Ovary (tissue), 9 donors: Measurements from ENCODE around the gene SLC38A3. TPM values are rescaled to one million over a fixed set of nuclear protein-coding genes. Genes with fewer than 3 reads are reported as not detected.
"Not testable (repeated sequence)": the region's sequence is repeated elsewhere in the genome, so short reads cannot be mapped to it uniquely, and the experiment has no call there.

Source experiments
- DNase-seq, 5 donors: peaks; one replicate each; pipeline ENCODE4 v3.0.0-alpha.2; 2019 to 2020
- H3K27ac ChIP-seq, 2 donors: fragments of 200-600 bp; one replicate each; pipeline versions ENCODE4 v1.5.1 to v1.8.0; 2019 to 2022
- H3K27me3 ChIP-seq: fragments of 200-600 bp; one replicate; pipeline ENCODE4 v1.8.0; 2022
- H3K36me3 ChIP-seq: fragments of 200-600 bp; sonication (generic); one replicate; pipeline ENCODE4 v1.5.1; 2019
- H3K4me1 ChIP-seq: one replicate; pipeline ENCODE4 v1.8.1; 2013; ENCODE audit warnings: mild to moderate bottlenecking, moderate library complexity; ENCODE audit not compliant: insufficient read depth
- H3K4me3 ChIP-seq: fragments of 200-600 bp; sonication (generic); one replicate; pipeline ENCODE4 v1.5.1; 2017
- H3K9me3 ChIP-seq, 2 donors: fragments of 200-600 bp in 1 of 2; sonication (generic) in 1 of 2; one replicate each; pipeline versions ENCODE4 v1.5.1 to v1.8.1; 2013 to 2019; ENCODE audit warnings: mild to moderate bottlenecking in 1 of 2, moderate library complexity in 1 of 2
- CTCF ChIP-seq, 3 donors: fragments of 450-650 bp in 2 of 3; fragments of 200-600 bp in 1 of 3; IDR thresholded peaks; one replicate each; pipeline versions ENCODE4 v1.5.1 to v1.8.0; 2016 to 2022; ENCODE audit warnings: antibody characterized with exemption in 3 of 3, mild to moderate bottlenecking in 1 of 3
- EP300 ChIP-seq: sonication (generic); formaldehyde crosslinking; IDR thresholded peaks from one replicate; pipeline ENCODE4 v1.6.1; 2017; ENCODE audit warnings: antibody characterized with exemption
- POLR2A ChIP-seq: fragments of 450-650 bp; IDR thresholded peaks from one replicate; pipeline ENCODE4 v1.6.1; 2017; ENCODE audit warnings: antibody characterized with exemption, mild to moderate bottlenecking, moderate library complexity
- WGBS, 3 donors: extraction: QIAGEN DNeasy Blood & Tissue Kit in 1 of 3; methylation state at CpG; one replicate each; pipeline versions ENCODE4 v1.1.5 to v1.1.7; 2013 to 2017; 5-methylcytosine and 5-hydroxymethylcytosine counted together
- intact Hi-C, 4 donors: fragments of 100-400 bp; cut with DNase I; formaldehyde crosslinking; loops; one replicate each; pipeline versions ENCODE4 v1.11.0 to v1.15.1; 2022 to 2023
- polyA plus RNA-seq, 2 donors: library from polyadenylated mRNA; stranded (reverse); fragments of 200-250 nt in 1 of 2; fragments of 350-450 nt in 1 of 2; fragmentation: Illumina TruSeq in 1 of 2; extraction: RNeasy Lipid Tissue Mini Kit (QIAGEN cat#74804) in 1 of 2; gene quantifications; one replicate each; pipeline ENCODE4 v1.2.3, GENCODE V29; 2013 to 2014
- total RNA-seq, 7 donors: library from RNA; depleted of rRNA in 2 of 7; stranded (reverse); fragments of >200 nt in 2 of 7; fragmentation: NEBNext Ultra II Directional in 3 of 7; extraction: Animal tissue kit (Norgen Biotek cat#: 25700) in 3 of 7; gene quantifications; one replicate each; pipeline versions ENCODE4 v1.1.0 to v1.2.4, GENCODE V29; 2016 to 2023
- donor health status: DM: no; HTN: no; CAD: no; lungs with moderate emphysema.
- donor health status: DM: no; HTN: no; CAD: no.
- donor health status: Bipolar disorder and iron deficiency.
- donor health status: DM: yes; HTN: yes; CAD: no.
- donor health status: DM: no; HTN: no; CAD: no.
- donor health status: DM: yes; HTN: yes; CAD: no.

Gene SLC38A3
- total and polyA plus RNA-seq, 9 donors, result 1.6 to 10.9 (median 7.7) TPM

- peaks cover 8% of the 10 kb centered on the region for H3K4me1 ChIP-seq
- peak overlapping the region; percentile 70 for H3K4me3 ChIP-seq
- 1% methylated on average over 43 to 51 of the region's 51 CpGs for WGBS, 3 donors
- intact Hi-C loops, result loop anchor here (1.0 to 5.0 kb wide), 5 partner anchors 19 to 46 kb away; no protein-coding TSS in a partner anchor
- no peaks in the 10 kb centered on the region for H3K36me3 ChIP-seq
- peak; percentile 91 to 95 (median 93) for DNase-seq
- H3K9me3 ChIP-seq, result no peaks in the 10 kb centered on the region
- peak overlapping the region in 1 of 2 donors; percentile 18 for H3K27ac ChIP-seq
- no peak for TF ChIP-seq EP300
- TF ChIP-seq POLR2A, result no peak
- TF ChIP-seq CTCF (IDR thresholded peaks at IDR 0.05), result peak; percentile 82 to 95 (median 94)
- H3K27me3 ChIP-seq, result no peaks in the 10 kb centered on the region
These were observed 22.5 kb downstream of the SLC38A3 start for GRCh38 chr3:50227390-50228183.

- H3K4me3 ChIP-seq, result peak overlapping the region; percentile 70
- H3K27me3 ChIP-seq, H3K9me3 ChIP-seq, H3K27ac ChIP-seq, DNase-seq, H3K36me3 ChIP-seq, H3K4me1 ChIP-seq: not testable (repeated sequence)
- intact Hi-C loops, result loop anchor here in 2 of 4 donors (5.0 kb wide), 1 partner anchor 44 kb away; no protein-coding TSS in a partner anchor
- 40 to 47% (median 46%) methylated on average over 15 of the region's 15 CpGs for WGBS, 3 donors
These were observed 23.2 kb downstream of the SLC38A3 start for GRCh38 chr3:50228184-50228763.

GRCh38 chr3:50229490-50229889 lies 24.4 kb downstream of the SLC38A3 start:
- Histone ChIP-seq H3K36me3 (no peaks in the 10 kb centered on the region), H3K4me3 (no peak overlapping the region), H3K27me3 (no peaks in the 10 kb centered on the region), H3K4me1 (peaks cover 8% of the 10 kb centered on the region), H3K27ac (no peak overlapping the region), H3K9me3 (no peaks in the 10 kb centered on the region)
- TF ChIP-seq EP300 (no peak), POLR2A (no peak), CTCF (IDR thresholded peaks at IDR 0.05) (no peak)
- intact Hi-C loops, result loop anchor here in 2 of 4 donors (5.0 kb wide), 1 partner anchor 43 kb away; no protein-coding TSS in a partner anchor
- no peak for DNase-seq
- 91 to 95% (median 94%) methylated on average over 3 of the region's 3 CpGs for WGBS, 3 donors

- DNase-seq, result no peak
- Histone ChIP-seq H3K9me3 (no peaks in the 10 kb centered on the region), H3K27ac (no peak overlapping the region), H3K4me1 (peaks cover 10% of the 10 kb centered on the region), H3K36me3 (no peaks in the 10 kb centered on the region), H3K27me3 (no peaks in the 10 kb centered on the region), H3K4me3 (no peak overlapping the region)
- intact Hi-C loops, result no loop called here
- TF ChIP-seq EP300, result no peak
- TF ChIP-seq CTCF (IDR thresholded peaks at IDR 0.05), result no peak
- no peak for TF ChIP-seq POLR2A
- 86 to 92% (median 87%) methylated on average over 8 of the region's 8 CpGs for WGBS, 3 donors
These were observed 25.2 kb downstream of the SLC38A3 start for GRCh38 chr3:50230104-50230793.
